Fibroblast of skin of scalp (primary cell): ENCODE measurements around the gene EIF4E1B. TPM values are rescaled to one million over a fixed set of nuclear protein-coding genes. Genes with fewer than 3 reads are reported as not detected.
"Not testable (repeated sequence)": the region's sequence is repeated elsewhere in the genome, so short reads cannot be mapped to it uniquely, and the experiment has no call there.

Experiments used
- DNase-seq: peaks from one replicate; pipeline ENCODE4 v3.0.0-alpha.2; 2013
- polyA plus RNA-seq, 2 experiments: library from polyadenylated mRNA; unstranded; fragments of 120-200 nt; gene quantifications; one replicate each; pipeline ENCODE4 v1.2.1, GENCODE V29; 2013; ENCODE audit not compliant: insufficient read length in 2 of 2

EIF4E1B gene
- not detected for polyA plus RNA-seq (2013, experiment 1 of 2; ENCODE audit: insufficient read length)
- polyA plus RNA-seq (2013, experiment 2 of 2; ENCODE audit: insufficient read length), result not detected

- peak; percentile 38 for DNase-seq
Measured at GRCh38 chr5:176629853-176630680, at the start of gene EIF4E1B, which contains the start of gene SNCB. EIF4E1B (plus strand) TSS chr5:176630675; CDS start chr5:176642788, 12,113 bp downstream. SNCB (minus strand) TSS chr5:176630534; CDS start chr5:176629654, 880 bp downstream.

- DNase-seq, result no peak
Measured at GRCh38 chr5:176581361-176581760, 49.1 kb upstream of the EIF4E1B start.

- DNase-seq, result no peak
Measured at GRCh38 chr5:176583076-176583475, 47.4 kb upstream of the EIF4E1B start.

- no peak for DNase-seq
Measured at GRCh38 chr5:176587398-176587797, 43.1 kb upstream of the EIF4E1B start.

DNA sequence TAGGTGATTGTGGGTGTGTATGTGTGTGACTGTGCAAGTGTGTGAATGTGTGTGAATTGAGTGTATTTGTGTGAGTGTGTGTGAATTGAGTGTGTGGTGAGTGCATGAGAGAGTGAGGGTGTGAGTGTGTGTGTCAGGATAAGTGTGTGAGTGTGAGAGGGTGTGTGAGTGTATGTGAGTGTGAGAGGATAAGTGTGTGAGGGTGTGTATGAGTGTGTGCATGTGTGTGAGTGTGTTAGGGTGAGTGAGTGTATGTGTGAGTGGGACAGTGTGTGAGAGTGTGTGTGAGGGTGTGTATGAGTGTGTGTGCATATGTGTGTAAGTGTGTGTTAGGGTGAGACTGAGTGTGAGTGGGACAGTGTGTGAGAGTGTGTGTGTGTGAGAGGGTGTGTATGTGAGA, 42.2 kb upstream of the EIF4E1B start:
- DNase-seq, result no peak

DNA sequence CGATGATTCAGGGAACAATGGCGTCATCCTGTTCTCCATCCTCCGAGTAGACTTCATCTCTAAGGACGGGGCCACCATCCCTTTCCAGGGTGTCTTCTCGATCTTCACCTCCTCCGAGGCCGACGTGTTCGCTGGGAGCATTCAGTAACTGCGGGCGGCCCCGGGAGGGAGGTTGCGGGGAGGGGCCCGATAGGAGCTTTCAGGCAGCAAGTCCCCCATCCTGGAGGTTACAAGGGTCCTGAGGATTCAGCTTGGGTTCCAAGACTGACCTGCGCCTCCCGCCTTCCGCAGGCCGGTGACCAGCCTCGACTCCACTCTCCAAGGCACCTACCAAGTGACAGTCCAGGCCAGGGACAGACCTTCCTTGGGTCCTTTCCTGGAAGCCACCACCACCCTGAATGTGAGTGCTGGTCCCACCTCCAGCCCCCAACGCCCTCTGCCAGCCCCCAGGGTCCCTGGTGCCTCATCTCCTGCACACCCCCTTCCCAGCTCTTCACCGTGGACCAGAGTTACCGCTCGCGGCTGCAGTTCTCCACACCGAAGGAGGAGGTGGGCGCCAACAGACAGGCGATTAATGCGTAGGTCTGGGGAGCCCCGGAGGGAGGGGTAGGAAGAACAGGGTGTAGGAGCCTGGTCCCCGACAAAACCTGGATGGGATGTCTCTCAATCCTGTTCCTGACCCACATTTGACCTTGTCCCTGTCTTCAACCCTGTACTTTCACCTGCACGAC, 41.3 kb upstream of the EIF4E1B start:
- no peak for DNase-seq

DNA sequence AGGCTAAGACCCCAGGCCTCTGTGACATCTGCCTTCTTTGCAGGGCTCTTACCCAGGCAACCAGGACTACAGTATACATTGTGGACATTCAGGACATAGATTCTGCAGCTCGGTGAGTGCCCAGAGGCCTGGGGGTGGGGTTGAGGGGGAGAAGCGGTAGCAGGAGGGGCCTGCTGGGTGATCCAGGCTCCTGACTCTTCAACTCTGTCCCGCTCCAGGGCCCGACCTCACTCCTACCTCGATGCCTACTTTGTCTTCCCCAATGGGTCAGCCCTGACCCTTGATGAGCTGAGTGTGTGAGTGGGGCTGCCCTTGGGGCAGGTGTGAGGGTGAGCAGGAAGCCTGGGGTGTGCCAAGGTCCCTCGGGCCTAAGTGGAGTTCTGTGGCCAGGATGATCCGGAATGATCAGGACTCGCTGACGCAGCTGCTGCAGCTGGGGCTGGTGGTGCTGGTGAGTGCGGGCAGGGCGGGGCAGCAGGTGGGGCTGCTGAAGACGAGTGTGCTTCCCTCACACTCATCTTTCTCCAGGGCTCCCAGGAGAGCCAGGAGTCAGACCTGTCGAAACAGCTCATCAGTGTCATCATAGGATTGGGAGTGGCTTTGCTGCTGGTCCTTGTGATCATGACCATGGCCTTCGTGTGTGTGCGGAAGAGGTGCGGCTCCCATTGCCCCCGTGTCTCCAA, 40.3 kb upstream of the EIF4E1B start:
- DNase-seq, result no peak

GRCh38 chr5:176591667-176592066, 38.8 kb upstream of the EIF4E1B start:
- DNase-seq, result not testable (repeated sequence)

- no peak for DNase-seq
Measured at GRCh38 chr5:176592573-176592972, 37.9 kb upstream of the EIF4E1B start.

DNA sequence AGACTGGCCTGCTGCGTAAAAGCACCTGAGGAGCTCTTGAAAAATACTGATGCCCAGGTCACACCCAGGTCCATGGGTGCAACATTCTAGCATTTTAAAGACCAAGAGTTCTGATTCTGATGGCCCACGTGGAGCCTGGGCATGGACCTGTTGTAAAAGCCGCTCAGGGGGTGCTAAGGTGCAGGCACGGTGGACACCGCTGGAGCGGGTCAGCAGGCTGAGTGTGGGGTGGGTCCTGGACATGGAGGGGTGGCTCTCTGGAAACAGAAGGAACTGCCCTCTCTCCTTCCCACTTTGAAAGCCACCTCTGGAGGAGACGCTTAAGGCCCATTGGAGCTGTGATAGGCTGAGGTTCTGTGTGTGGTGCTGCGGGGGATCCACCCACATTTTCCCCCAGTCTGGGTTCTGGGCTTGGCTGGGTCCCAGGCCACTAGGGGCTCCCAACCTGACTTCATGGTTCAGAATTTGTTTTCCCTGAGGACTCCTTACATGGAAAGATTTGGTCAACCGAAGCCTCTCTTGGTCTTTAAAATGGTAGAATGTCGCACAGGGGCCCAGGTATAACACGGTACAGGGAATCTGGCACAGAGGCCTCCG, 37.1 kb upstream of the EIF4E1B start:
- DNase-seq, result no peak

DNA sequence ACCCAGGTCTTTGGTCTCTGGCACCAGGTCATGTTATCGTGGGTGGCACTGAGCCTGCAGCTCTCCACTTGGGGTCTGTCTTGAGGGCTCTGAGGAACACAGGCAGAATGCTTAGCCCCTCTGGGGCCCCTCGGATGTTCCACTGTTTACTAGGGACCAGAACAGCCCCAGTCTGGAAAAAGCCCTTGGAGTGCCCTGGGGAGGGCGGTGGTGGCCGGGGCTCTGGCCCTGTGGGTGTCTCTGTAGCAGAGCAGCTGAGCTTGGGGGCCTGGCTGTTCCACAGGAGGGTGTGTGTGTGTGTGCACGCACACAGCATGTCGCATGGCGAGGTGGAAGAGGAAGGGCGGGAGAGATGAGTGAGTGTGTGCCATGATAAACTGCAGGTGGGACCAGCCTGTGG, 35.9 kb upstream of the EIF4E1B start:
- DNase-seq, result no peak

GRCh38 chr5:176595386-176595943, 35.0 kb upstream of the EIF4E1B start:
- no peak for DNase-seq

GRCh38 chr5:176596069-176596644, 34.3 kb upstream of the EIF4E1B start:
- no peak for DNase-seq

- DNase-seq, result peak; percentile 31
Measured at GRCh38 chr5:176596689-176597416, 33.6 kb upstream of the EIF4E1B start.

DNA sequence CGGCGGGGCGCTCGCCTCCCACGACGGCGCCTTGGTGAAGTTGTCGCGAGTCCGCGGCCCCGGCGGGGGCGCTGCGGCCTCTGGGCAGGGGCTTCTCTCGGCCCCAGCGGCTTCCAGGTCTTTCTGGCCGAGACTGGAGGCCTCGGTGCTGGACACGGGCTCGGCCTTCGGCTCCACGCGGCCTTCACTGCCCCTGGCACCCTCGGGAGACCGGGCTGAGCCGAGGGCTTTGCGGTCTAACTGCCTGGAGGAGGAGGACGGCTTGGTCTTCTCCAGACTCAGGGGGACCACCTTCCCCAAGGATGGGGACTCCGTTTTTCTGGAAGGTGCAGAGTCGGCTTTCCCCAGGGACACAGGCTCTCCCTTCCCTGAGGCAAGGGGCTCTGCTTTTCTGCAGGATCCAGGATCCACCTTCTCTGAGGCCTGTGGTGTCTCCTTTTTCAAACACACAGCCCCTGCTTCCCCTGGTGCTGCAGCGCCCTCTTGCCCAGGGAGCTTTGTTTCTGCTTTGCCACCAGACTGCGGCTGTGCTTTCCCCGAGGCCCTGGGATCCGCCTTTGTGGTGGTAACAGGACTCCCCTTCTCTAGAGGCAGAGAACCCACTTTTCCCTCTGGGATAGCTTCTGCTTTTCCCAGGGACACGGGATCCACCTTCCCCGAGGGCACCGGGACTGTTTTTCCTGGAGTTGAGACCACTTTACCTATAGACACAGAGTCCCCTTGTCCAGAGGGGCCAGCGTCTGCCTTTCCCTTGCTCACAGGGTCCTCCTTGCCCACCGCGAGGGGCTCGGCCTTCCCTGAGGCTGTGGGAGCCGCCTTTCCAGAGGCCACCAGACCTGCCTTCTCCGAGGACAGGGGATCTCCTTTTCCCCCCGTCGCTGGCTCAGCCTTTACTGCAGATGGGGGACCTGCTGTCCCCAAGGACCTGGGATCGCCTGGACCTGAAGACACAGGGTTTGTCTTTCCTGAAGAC, 32.8 kb upstream of the EIF4E1B start:
- no peak for DNase-seq

DNA sequence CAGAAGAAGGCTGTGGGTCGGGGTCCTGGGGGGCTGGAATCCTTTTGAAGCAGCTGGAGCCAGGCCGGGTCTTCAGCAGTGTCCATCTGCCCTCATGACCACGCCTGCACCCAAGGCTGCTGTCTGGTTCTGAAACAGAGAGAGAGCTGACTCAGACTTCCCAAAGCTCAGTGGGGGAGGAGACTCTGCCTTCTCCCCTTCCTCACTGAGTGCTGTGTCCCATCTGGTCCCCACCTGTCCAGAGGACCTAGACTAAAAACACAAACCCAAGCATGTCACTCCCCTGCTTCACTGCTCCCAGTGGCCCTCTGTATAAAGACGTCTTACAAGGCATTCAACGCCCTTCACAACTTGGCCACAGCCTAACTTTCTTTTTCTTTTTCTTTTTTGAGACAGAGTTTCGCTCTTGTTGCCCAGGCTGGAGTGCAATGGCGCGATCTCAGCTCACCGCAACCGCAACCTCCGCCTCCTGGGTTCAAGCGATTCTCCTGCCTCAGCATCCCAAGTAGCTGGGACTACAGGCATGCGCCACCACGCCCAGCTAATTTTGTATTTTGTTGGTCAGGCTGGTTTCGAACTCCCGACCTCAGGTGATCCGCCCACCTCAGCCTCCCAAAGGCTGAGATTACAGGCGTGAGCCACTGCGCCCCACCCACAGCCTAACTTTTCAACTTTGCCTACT, 30.6 kb upstream of the EIF4E1B start:
- DNase-seq, result not testable (repeated sequence)

DNA sequence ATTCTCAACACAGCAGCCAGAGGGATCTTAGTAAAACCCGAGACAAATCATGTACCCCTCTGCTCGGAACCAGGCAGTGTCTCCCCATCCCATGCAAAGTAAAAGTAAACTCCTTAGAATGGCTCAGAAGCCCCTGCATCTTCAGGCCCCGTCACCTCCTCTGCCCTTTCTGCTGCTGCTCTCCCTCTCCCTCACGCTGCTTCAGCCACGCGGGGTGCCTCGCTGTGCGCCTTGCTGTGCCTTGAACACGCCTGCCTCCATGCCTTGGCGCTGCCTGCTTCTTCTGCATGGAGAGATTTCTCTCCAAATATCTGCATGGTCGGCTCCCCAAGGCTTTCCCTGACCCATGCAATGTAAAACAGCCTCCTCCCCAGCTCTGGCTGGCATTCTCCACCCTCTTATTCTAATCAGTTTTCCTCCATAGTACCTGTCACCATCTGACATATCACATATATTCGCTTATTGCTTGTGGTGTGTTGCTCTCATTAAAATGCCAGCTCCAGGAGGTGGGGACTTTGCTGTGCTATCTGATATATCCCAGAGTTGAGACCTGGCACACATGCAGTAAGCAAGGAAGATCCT, 28.5 kb upstream of the EIF4E1B start:
- no peak for DNase-seq

- DNase-seq, result no peak
Measured at GRCh38 chr5:176603091-176603490, 27.4 kb upstream of the EIF4E1B start.

GRCh38 chr5:176606032-176606431, 24.4 kb upstream of the EIF4E1B start:
- no peak for DNase-seq
